Mesodermal cell (in vitro differentiated cells): ENCODE measurements around the gene PEX11B. TPM values are rescaled to one million over a fixed set of nuclear protein-coding genes. Genes with fewer than 3 reads are reported as not detected.

Experiments used
- H3K27ac ChIP-seq: 2 replicates; pipeline ENCODE4 v1.7.0; 2013; ENCODE audit warnings: mild to moderate bottlenecking, low read depth, low read length, moderate library complexity; ENCODE audit not compliant: severe bottlenecking
- H3K36me3 ChIP-seq: 2 replicates; pipeline ENCODE4 v1.7.1; 2013; ENCODE audit warnings: mild to moderate bottlenecking, low read length, moderate library complexity; ENCODE audit not compliant: control insufficient read depth, insufficient read depth
- H3K4me1 ChIP-seq: one replicate; pipeline ENCODE4 v1.7.1; 2013; ENCODE audit warnings: mild to moderate bottlenecking, low read length; ENCODE audit not compliant: insufficient read depth, control insufficient read depth, poor library complexity, severe bottlenecking
- H3K4me3 ChIP-seq: 2 replicates; pipeline ENCODE4 v1.7.0; 2013; ENCODE audit warnings: low read length, control low read depth, mild to moderate bottlenecking; ENCODE audit not compliant: insufficient read depth, poor library complexity, severe bottlenecking; ENCODE audit errors: extremely low read depth
- H3K9me3 ChIP-seq: 2 replicates; pipeline ENCODE4 v1.7.1; 2013; ENCODE audit warnings: mild to moderate bottlenecking, low read length, moderate library complexity; ENCODE audit not compliant: control insufficient read depth
- WGBS, 2 experiments: methylation state at CpG; one replicate each; pipeline ENCODE4 v1.1.5; 2013; ENCODE audit warnings: missing lambda C conversion rate in 2 of 2; ENCODE audit not compliant: insufficient coverage in 2 of 2; 5-methylcytosine and 5-hydroxymethylcytosine counted together
- polyA plus RNA-seq, 2 experiments: library from polyadenylated mRNA; stranded (reverse); fragments of 50-300 nt; gene quantifications; one replicate each; pipeline ENCODE4 v1.2.3, GENCODE V29; 2013

PEX11B gene
- polyA plus RNA-seq (2013, experiment 1 of 2), result 24.0 TPM
- 23.8 TPM for polyA plus RNA-seq (2013, experiment 2 of 2)

GRCh38 chr1:145918144-145918991 lies at the start of gene PEX11B:
TSS of gene PEX11B (minus strand) at chr1:145918717. CDS start at chr1:145918688, 29 bp downstream.
- peaks cover 7% of the 10 kb centered on the region for H3K4me1 ChIP-seq
- peak within 1 kb of the TSS; percentile 80 for H3K4me3 ChIP-seq
- 2 to 4% methylated on average over 41 to 42 of the region's 51 CpGs for WGBS, 2 experiments
- H3K9me3 ChIP-seq, result no peaks in the 10 kb centered on the region
- H3K36me3 ChIP-seq, result peaks cover 50% of the 10 kb centered on the region
- H3K27ac ChIP-seq, result peak within 1 kb of the TSS; percentile 30

GRCh38 chr1:145967288-145967687 lies 48.8 kb upstream of the PEX11B start:
- Histone ChIP-seq H3K36me3 (no peaks in the 10 kb centered on the region), H3K27ac (no peak overlapping the region), H3K4me3 (no peak overlapping the region), H3K4me1 (peaks cover 17% of the 10 kb centered on the region), H3K9me3 (peaks cover 7% of the 10 kb centered on the region)
- WGBS, 2 experiments, result 78 to 100% methylated on average over 1 of the region's 2 CpGs

- Histone ChIP-seq H3K4me1 (peaks cover 21% of the 10 kb centered on the region), H3K27ac (no peak overlapping the region), H3K4me3 (peak overlapping the region; percentile 60), H3K9me3 (peaks cover 7% of the 10 kb centered on the region), H3K36me3 (no peaks in the 10 kb centered on the region)
- WGBS, 2 experiments, result 40% methylated on average over 3 of the region's 5 CpGs; no CpG with 5 or more reads in 1 of the 2 experiments
Observed at GRCh38 chr1:145965119-145965744, 46.7 kb upstream of the PEX11B start.

- Histone ChIP-seq H3K36me3 (no peaks in the 10 kb centered on the region), H3K4me1 (peaks cover 21% of the 10 kb centered on the region), H3K27ac (peak within 1 kb of the TSS; percentile 71), H3K9me3 (peaks cover 7% of the 10 kb centered on the region), H3K4me3 (peak within 1 kb of the TSS; percentile 60)
- 3 to 4% methylated on average over 29 to 30 of the region's 37 CpGs for WGBS, 2 experiments
Observed at GRCh38 chr1:145964328-145965118, 46.0 kb upstream of the PEX11B start, which contains the start of the genes ANKRD34A and POLR3GL. TSS of gene ANKRD34A (minus strand) at chr1:145964575. CDS start at chr1:145961759, 2,816 bp downstream. TSS of gene POLR3GL (plus strand) at chr1:145964690. CDS start at chr1:145974866, 10,176 bp downstream.

- Histone ChIP-seq H3K36me3 (no peaks in the 10 kb centered on the region), H3K4me3 (peak overlapping the region; percentile 60), H3K4me1 (peaks cover 23% of the 10 kb centered on the region), H3K27ac (peak overlapping the region; percentile 71), H3K9me3 (peaks cover 7% of the 10 kb centered on the region)
- 68 to 70% methylated on average over 3 of the region's 5 CpGs for WGBS, 2 experiments
Observed at GRCh38 chr1:145963265-145964019, 44.9 kb upstream of the PEX11B start.

GRCh38 chr1:145962157-145963102 lies 43.9 kb upstream of the PEX11B start:
- H3K4me1 ChIP-seq, result peaks cover 28% of the 10 kb centered on the region
- WGBS, 2 experiments, result 18 to 25% methylated on average over 9 to 17 of the region's 36 CpGs
- peak overlapping the region; percentile 33 for H3K27ac ChIP-seq
- no peaks in the 10 kb centered on the region for H3K36me3 ChIP-seq
- peak overlapping the region; percentile 60 for H3K4me3 ChIP-seq
- peaks cover 2% of the 10 kb centered on the region for H3K9me3 ChIP-seq

- H3K9me3 ChIP-seq, result no peaks in the 10 kb centered on the region
- H3K36me3 ChIP-seq, result no peaks in the 10 kb centered on the region
- H3K4me3 ChIP-seq, result peak overlapping the region; percentile 60
- no peak overlapping the region for H3K27ac ChIP-seq
- peaks cover 28% of the 10 kb centered on the region for H3K4me1 ChIP-seq
- WGBS, 2 experiments, result 2 to 3% methylated on average over 50 to 57 of the region's 57 CpGs
Observed at GRCh38 chr1:145961425-145962156, 43.1 kb upstream of the PEX11B start.

- peak overlapping the region; percentile 60 for H3K4me3 ChIP-seq
- peaks cover 28% of the 10 kb centered on the region for H3K4me1 ChIP-seq
- peak overlapping the region; percentile 70 for H3K27ac ChIP-seq
- no peaks in the 10 kb centered on the region for H3K9me3 ChIP-seq
- 1 to 3% methylated on average over 10 of the region's 22 CpGs for WGBS, 2 experiments
- no peaks in the 10 kb centered on the region for H3K36me3 ChIP-seq
Observed at GRCh38 chr1:145961109-145961424, 42.5 kb upstream of the PEX11B start.
